Measurements from ENCODE around the gene ZNF609. TPM values are rescaled to one million over a fixed set of nuclear protein-coding genes. Genes with fewer than 3 reads are reported as not detected.
"Not testable (repeated sequence)": the region's sequence is repeated elsewhere in the genome, so short reads cannot be mapped to it uniquely, and the experiment has no call there.

ZNF609 gene
- polyA plus RNA-seq, 1 experiment = 12.5 TPM

- CTCF ChIA-PET = no interaction called here
- Histone ChIP-seq H3K27me3 (ENCODE audit: control insufficient read depth, insufficient read depth, low read length) (no peaks in the 10 kb centered on the region), H3K36me3 (ENCODE audit: control insufficient read depth, insufficient read depth, low read length) (no peaks in the 10 kb centered on the region), H3K4me3 (ENCODE audit: low read depth, low read length) (no peak overlapping the region)
- POLR2A ChIA-PET = no interaction called here
- DNase-seq (ENCODE audit: low read depth) = no peak
- no peak for TF ChIP-seq CTCF (IDR thresholded peaks at IDR 0.05; ENCODE audit: insufficient read depth, low read depth, low read length)
These were observed 139.3 kb downstream of the ZNF609 start for GRCh38 chr15:64599716-64600115.

GRCh38 chr15:64600794-64601193 is 140.4 kb downstream of the ZNF609 start:
- Histone ChIP-seq H3K27me3 (ENCODE audit: control insufficient read depth, insufficient read depth, low read length) (no peaks in the 10 kb centered on the region), H3K36me3 (ENCODE audit: control insufficient read depth, insufficient read depth, low read length) (no peaks in the 10 kb centered on the region), H3K4me3 (ENCODE audit: low read depth, low read length) (no peak overlapping the region)
- CTCF ChIA-PET = interaction anchor here (0.7 kb wide), 1 partner anchor 347 kb away, joined by 3 read pairs; no protein-coding TSS in a partner anchor
- no peak for DNase-seq (ENCODE audit: low read depth)
- POLR2A ChIA-PET = interaction anchor here (0.6 kb wide), 1 partner anchor 15 kb away, joined by 4 read pairs; no protein-coding TSS in a partner anchor
- no peak for TF ChIP-seq CTCF (IDR thresholded peaks at IDR 0.05; ENCODE audit: insufficient read depth, low read depth, low read length)

- H3K27me3 ChIP-seq (ENCODE audit: control insufficient read depth, insufficient read depth, low read length) = no peaks in the 10 kb centered on the region
- CTCF ChIA-PET = no interaction called here
- H3K4me3 ChIP-seq (ENCODE audit: low read depth, low read length) = no peak overlapping the region
- POLR2A ChIA-PET = interaction anchor here (0.5 to 0.6 kb wide), 2 partner anchors 46 to 52 kb away, joined by 3 read pairs; no protein-coding TSS in a partner anchor
- no peak for DNase-seq (ENCODE audit: low read depth)
- H3K36me3 ChIP-seq (ENCODE audit: control insufficient read depth, insufficient read depth, low read length) = no peaks in the 10 kb centered on the region
- TF ChIP-seq CTCF (IDR thresholded peaks at IDR 0.05; ENCODE audit: insufficient read depth, low read depth, low read length) = no peak
These were observed 143.9 kb downstream of the ZNF609 start for GRCh38 chr15:64604319-64604718.

GRCh38 chr15:64607416-64607815 is 147.0 kb downstream of the ZNF609 start:
- POLR2A ChIA-PET, CTCF ChIA-PET: not testable (repeated sequence)

GRCh38 chr15:64610257-64610919 is 150.0 kb downstream of the ZNF609 start:
- H3K36me3 ChIP-seq (ENCODE audit: control insufficient read depth, insufficient read depth, low read length) = no peaks in the 10 kb centered on the region
- no peaks in the 10 kb centered on the region for H3K27me3 ChIP-seq (ENCODE audit: control insufficient read depth, insufficient read depth, low read length)
- no peak for TF ChIP-seq CTCF (IDR thresholded peaks at IDR 0.05; ENCODE audit: insufficient read depth, low read depth, low read length)
- H3K4me3 ChIP-seq (ENCODE audit: low read depth, low read length) = no peak overlapping the region
- CTCF ChIA-PET = no interaction called here
- no peak for DNase-seq (ENCODE audit: low read depth)
- POLR2A ChIA-PET = interaction anchor here (0.6 kb wide), 1 partner anchor 44 kb away, joined by 5 read pairs; no protein-coding TSS in a partner anchor

More at GRCh38 chr15:64607416-64607815, 147.0 kb downstream of the ZNF609 start:
- not testable (repeated sequence) for H3K36me3 ChIP-seq (ENCODE audit: control insufficient read depth, insufficient read depth, low read length); H3K4me3 ChIP-seq (ENCODE audit: low read depth, low read length); H3K27me3 ChIP-seq (ENCODE audit: control insufficient read depth, insufficient read depth, low read length); DNase-seq (ENCODE audit: low read depth)
